Endothelial cell (in vitro differentiated cells): ENCODE results near the gene ADAM12. TPM values are rescaled to one million over a fixed set of nuclear protein-coding genes. Genes with fewer than 3 reads are reported as not detected.

Source experiments
- DNase-seq: peaks from one replicate; pipeline ENCODE4 v3.0.0; 2021; ENCODE audit warnings: low spot score
- H3K27ac Mint-ChIP-seq: one replicate; pipeline ENCODE4 v1.8.0; 2021; ENCODE audit warnings: mixed read lengths, inconsistent platforms; ENCODE audit not compliant: unreplicated experiment
- H3K27me3 Mint-ChIP-seq: one replicate; pipeline ENCODE4 v1.8.0; 2021; ENCODE audit warnings: mild to moderate bottlenecking, moderate library complexity, mixed read lengths, inconsistent platforms; ENCODE audit not compliant: unreplicated experiment
- H3K36me3 Mint-ChIP-seq: one replicate; pipeline ENCODE4 v1.8.0; 2021; ENCODE audit warnings: mild to moderate bottlenecking, low read depth, mixed read lengths, inconsistent platforms; ENCODE audit not compliant: unreplicated experiment
- H3K4me1 Mint-ChIP-seq: one replicate; pipeline ENCODE4 v1.8.0; 2021; ENCODE audit warnings: mild to moderate bottlenecking, mixed read lengths, inconsistent platforms; ENCODE audit not compliant: unreplicated experiment
- H3K4me3 Mint-ChIP-seq: one replicate; pipeline ENCODE4 v1.8.0; 2021; ENCODE audit warnings: mild to moderate bottlenecking, mixed read lengths, inconsistent platforms; ENCODE audit not compliant: unreplicated experiment
- H3K9me3 Mint-ChIP-seq: one replicate; pipeline ENCODE4 v1.8.0; 2021; ENCODE audit warnings: mixed read lengths, inconsistent platforms; ENCODE audit not compliant: unreplicated experiment
- long read RNA-seq: library from polyadenylated mRNA; unstranded; transcript quantifications from one replicate; pipeline ENCODE4 v2.0.0, GENCODE V29; 2020; ENCODE audit not compliant: unreplicated experiment
- total RNA-seq: library from RNA; stranded (reverse); fragmentation: NEBNext Ultra II Directional; extraction: Animal tissue kit (Norgen Biotek cat#: 25700); gene quantifications from one replicate; pipeline ENCODE4 v1.2.1, GENCODE V29; 2021; ENCODE audit not compliant: unreplicated experiment
- TF ChIP-seq, protein P1 (sequence below): fragments of 200-600 bp; sonication (generic); IDR thresholded peaks from one replicate; pipeline ENCODE4 v1.5.0; 2021; ENCODE audit warnings: antibody characterized with exemption; ENCODE audit not compliant: unreplicated experiment

The ADAM12 gene, protein sequence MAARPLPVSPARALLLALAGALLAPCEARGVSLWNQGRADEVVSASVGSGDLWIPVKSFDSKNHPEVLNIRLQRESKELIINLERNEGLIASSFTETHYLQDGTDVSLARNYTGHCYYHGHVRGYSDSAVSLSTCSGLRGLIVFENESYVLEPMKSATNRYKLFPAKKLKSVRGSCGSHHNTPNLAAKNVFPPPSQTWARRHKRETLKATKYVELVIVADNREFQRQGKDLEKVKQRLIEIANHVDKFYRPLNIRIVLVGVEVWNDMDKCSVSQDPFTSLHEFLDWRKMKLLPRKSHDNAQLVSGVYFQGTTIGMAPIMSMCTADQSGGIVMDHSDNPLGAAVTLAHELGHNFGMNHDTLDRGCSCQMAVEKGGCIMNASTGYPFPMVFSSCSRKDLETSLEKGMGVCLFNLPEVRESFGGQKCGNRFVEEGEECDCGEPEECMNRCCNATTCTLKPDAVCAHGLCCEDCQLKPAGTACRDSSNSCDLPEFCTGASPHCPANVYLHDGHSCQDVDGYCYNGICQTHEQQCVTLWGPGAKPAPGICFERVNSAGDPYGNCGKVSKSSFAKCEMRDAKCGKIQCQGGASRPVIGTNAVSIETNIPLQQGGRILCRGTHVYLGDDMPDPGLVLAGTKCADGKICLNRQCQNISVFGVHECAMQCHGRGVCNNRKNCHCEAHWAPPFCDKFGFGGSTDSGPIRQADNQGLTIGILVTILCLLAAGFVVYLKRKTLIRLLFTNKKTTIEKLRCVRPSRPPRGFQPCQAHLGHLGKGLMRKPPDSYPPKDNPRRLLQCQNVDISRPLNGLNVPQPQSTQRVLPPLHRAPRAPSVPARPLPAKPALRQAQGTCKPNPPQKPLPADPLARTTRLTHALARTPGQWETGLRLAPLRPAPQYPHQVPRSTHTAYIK
- 9.0 TPM for total RNA-seq
- long read RNA-seq, partial matches to known transcripts: 0 of 2 reads
- long read RNA-seq, other reads (novel, unspliced or antisense): 2 of 2 reads

DNA sequence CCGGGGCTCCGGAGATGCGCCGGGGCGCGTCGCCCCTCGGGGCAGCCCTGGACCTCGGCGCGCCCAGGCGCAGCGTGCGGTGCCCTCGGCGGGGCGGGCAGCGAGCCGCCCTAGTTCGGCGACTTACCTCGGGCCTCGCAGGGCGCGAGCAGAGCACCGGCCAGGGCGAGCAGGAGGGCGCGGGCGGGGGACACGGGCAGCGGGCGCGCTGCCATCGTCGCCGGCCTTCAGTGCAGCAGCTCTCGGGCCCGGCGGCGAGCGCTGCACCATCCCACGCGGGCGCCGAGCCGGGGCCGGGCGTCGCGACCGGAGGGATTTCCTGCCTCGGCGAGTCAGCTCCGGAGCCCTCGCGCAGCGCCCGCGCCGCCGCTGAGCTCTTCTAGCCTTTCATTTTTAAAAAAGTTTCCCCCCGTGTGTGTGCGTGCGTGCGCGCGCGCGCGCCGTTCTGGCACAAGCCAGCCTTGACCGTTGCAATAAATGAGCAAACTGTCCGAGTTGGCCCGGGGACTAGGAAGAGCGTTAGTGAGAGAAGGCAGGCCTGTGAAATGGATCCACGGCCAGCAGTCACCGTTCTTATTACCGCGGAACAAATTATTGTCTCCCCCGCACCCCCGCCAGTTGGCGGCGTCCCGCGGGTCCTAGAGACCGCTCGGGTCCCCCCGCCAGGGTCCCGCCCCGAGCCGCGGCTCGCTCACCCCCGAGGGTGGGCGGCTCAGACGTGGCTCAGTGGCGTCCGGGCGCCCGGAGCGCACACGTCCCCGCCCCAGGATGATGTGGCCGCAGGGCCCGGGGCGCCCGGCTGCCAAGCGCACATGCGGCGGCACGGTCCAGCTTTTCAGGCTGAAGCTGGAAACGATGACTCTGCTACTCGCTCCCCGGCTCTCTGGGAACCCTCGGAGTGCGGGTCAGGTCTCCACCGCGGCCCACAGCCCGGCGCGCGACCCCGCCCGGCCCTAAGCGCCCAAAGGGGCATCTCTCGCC, at the start of gene ADAM12:
ADAM12 (minus strand) TSS at position 547 of the 981 bp plus-strand sequence; CDS start at position 215, 332 bp downstream.
- peaks cover 9% of the 10 kb centered on the region for H3K27me3 Mint-ChIP-seq
- peak; percentile 43 for DNase-seq
- H3K9me3 Mint-ChIP-seq: no peaks in the 10 kb centered on the region
- peaks cover 36% of the 10 kb centered on the region for H3K4me1 Mint-ChIP-seq
- TF ChIP-seq, protein P1, sequence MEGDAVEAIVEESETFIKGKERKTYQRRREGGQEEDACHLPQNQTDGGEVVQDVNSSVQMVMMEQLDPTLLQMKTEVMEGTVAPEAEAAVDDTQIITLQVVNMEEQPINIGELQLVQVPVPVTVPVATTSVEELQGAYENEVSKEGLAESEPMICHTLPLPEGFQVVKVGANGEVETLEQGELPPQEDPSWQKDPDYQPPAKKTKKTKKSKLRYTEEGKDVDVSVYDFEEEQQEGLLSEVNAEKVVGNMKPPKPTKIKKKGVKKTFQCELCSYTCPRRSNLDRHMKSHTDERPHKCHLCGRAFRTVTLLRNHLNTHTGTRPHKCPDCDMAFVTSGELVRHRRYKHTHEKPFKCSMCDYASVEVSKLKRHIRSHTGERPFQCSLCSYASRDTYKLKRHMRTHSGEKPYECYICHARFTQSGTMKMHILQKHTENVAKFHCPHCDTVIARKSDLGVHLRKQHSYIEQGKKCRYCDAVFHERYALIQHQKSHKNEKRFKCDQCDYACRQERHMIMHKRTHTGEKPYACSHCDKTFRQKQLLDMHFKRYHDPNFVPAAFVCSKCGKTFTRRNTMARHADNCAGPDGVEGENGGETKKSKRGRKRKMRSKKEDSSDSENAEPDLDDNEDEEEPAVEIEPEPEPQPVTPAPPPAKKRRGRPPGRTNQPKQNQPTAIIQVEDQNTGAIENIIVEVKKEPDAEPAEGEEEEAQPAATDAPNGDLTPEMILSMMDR: no peak
- peak within 1 kb of the TSS; percentile 89 for H3K4me3 Mint-ChIP-seq
- H3K27ac Mint-ChIP-seq: no peak within 1 kb of the TSS
- H3K36me3 Mint-ChIP-seq: peaks cover 8% of the 10 kb centered on the region

DNA sequence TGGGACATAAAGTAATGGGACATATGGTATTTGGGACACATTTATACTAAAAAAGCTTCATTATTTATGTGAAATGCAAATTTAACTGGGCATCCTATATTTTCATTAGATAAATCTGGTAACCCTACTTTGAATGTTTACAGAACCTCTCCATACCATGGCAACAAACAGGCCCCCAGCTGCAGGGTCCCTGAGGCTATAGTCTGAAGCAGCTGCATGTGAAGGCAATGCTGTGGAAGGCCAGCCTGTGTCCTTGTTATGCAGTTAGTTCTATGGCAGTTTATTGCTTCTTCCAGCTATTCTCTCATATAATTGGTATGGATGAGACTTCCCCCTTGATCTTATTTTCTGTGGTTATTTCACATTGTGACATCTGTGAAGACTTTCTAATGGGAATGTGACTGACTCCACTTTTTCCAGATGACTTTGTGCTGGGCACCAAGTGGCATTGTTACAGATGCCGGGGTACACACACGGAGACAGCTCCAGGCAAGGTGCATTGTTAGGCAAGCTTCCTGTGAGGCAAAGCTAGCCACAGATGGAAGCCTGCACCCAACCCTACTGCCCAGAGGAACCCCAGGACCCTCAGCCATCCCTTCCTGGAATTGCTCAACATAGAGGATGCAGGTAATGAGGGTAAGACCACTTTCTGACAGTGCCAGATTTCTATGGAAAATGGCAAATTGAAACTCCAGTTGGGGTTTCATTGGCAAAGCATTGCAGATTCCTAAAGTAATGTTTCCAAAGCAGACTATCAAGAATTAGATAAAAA, 49.5 kb upstream of the ADAM12 start:
- TF ChIP-seq, protein P1: no peak
- H3K27ac Mint-ChIP-seq: no peak overlapping the region
- DNase-seq: no peak
- H3K27me3 Mint-ChIP-seq: peaks cover 1% of the 10 kb centered on the region
- no peaks in the 10 kb centered on the region for H3K36me3 Mint-ChIP-seq
- no peaks in the 10 kb centered on the region for H3K4me1 Mint-ChIP-seq
- no peaks in the 10 kb centered on the region for H3K9me3 Mint-ChIP-seq
- H3K4me3 Mint-ChIP-seq: no peak overlapping the region

DNA sequence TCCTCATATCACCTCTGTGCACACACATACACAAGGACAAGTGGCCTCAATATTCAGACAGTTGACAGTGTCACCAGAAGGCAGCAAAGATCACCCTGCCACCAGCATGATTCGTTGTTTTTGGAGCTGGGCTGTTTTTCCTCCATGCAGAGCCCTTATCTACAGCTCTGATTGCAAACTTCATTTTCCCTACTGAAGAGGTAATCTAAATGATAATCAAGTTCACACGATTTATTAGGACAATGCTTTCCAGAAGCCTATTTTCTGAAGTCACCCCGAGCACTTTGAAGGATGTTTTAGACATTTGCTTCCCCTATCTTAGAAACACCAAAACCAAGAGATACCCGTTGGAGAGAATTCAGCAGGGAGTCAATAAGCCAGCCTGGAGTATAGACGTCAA, 46.0 kb upstream of the ADAM12 start:
- TF ChIP-seq, protein P1: no peak
- no peaks in the 10 kb centered on the region for H3K36me3 Mint-ChIP-seq

DNA sequence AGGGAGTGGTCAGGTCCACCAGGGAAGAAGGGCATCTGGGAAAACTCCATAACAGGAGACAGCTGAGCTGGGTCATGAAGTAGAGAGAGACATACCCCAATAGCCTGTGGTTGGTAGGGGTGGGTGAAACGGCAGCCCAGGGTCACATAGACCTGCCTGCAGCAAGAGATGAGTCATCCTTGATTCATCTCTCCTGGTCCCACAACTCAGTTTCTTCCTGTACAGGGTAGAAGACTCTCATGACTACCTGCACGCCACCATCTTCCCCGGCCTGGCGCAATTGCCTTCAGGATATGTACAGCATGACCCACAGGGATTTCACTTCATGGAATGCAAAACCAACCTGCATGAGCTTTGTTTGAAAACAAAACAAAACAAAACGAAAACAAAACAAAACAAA, 45.1 kb upstream of the ADAM12 start:
- H3K36me3 Mint-ChIP-seq: no peaks in the 10 kb centered on the region
- no peaks in the 10 kb centered on the region for H3K27me3 Mint-ChIP-seq
- no peak overlapping the region for H3K4me3 Mint-ChIP-seq
- H3K9me3 Mint-ChIP-seq: no peaks in the 10 kb centered on the region
- no peaks in the 10 kb centered on the region for H3K4me1 Mint-ChIP-seq
- TF ChIP-seq, protein P1: no peak
- H3K27ac Mint-ChIP-seq: no peak overlapping the region
- no peak for DNase-seq

More for the DNA sequence above, 46.0 kb upstream of the ADAM12 start:
- Mint-ChIP-seq H3K27ac (no peak overlapping the region), H3K4me1 (no peaks in the 10 kb centered on the region), H3K4me3 (no peak overlapping the region), H3K9me3 (no peaks in the 10 kb centered on the region), H3K27me3 (no peaks in the 10 kb centered on the region)
- DNase-seq: no peak
